Psoas muscle (tissue), 8 donors: Measurements from ENCODE around the gene NAMPT. TPM values are rescaled to one million over a fixed set of nuclear protein-coding genes. Genes with fewer than 3 reads are reported as not detected.

ENCODE experiments used
- ATAC-seq, 4 donors: fragments of 200-7000 bp; cut with Tn5 transposase; one replicate each; pipeline ENCODE4 v1.9.1; 2020; ENCODE audit warnings: moderate library complexity in 3 of 4, mild to moderate bottlenecking in 2 of 4
- DNase-seq, 2 donors: peaks; one replicate each; pipeline ENCODE4 v3.0.0-alpha.2; 2020
- H3K27ac ChIP-seq: fragments of 200-600 bp; one replicate; pipeline ENCODE4 v1.8.0; 2022
- H3K27me3 ChIP-seq, 3 donors: fragments of 200-600 bp in 1 of 3; one replicate each; pipeline versions ENCODE4 v1.6.1 to v1.8.0; 2013 to 2022; ENCODE audit warnings: low read length in 2 of 3, mild to moderate bottlenecking in 2 of 3, moderate library complexity in 1 of 3; ENCODE audit not compliant: insufficient read depth in 3 of 3
- H3K36me3 ChIP-seq, 2 donors: fragments of 200-600 bp in 1 of 2; one replicate each; pipeline versions ENCODE4 v1.6.1 to v1.8.0; 2013 to 2022; ENCODE audit warnings: low read depth in 1 of 2, mild to moderate bottlenecking in 1 of 2, moderate library complexity in 1 of 2; ENCODE audit not compliant: insufficient read depth in 1 of 2
- H3K4me1 ChIP-seq: fragments of 200-600 bp; one replicate; pipeline ENCODE4 v1.8.0; 2022
- H3K4me3 ChIP-seq: fragments of 200-600 bp; one replicate; pipeline ENCODE4 v1.8.0; 2022; ENCODE audit warnings: mild to moderate bottlenecking
- H3K9me3 ChIP-seq: fragments of 200-600 bp; one replicate; pipeline ENCODE4 v1.8.0; 2022
- CTCF ChIP-seq: fragments of 200-600 bp; IDR thresholded peaks from one replicate; pipeline ENCODE4 v1.8.0; 2022; ENCODE audit warnings: antibody characterized with exemption
- WGBS, 3 donors: extraction: QIAGEN DNeasy Blood & Tissue Kit; methylation state at CpG; one replicate each; pipeline versions ENCODE4 v1.1.6 to v1.1.7; 2013; 5-methylcytosine and 5-hydroxymethylcytosine counted together
- intact Hi-C, 2 donors: fragments of 100-400 bp; cut with DNase I; formaldehyde crosslinking; loops; one replicate each; pipeline versions ENCODE4 v1.11.0 to v1.14.2; 2022
- long read RNA-seq, 2 donors: library from polyadenylated mRNA; unstranded; transcript quantifications; one replicate each; pipeline ENCODE4 v2.0.0, GENCODE V29; 2021
- polyA plus RNA-seq, 3 donors: library from polyadenylated mRNA; stranded (reverse); fragments of 200-250 nt; gene quantifications; one replicate each; pipeline ENCODE4 v1.2.3, GENCODE V29; 2013
- total RNA-seq, 4 donors: library from RNA; stranded (reverse); fragmentation: NEBNext Ultra II Directional in 2 of 4; extraction: Animal tissue kit (Norgen Biotek cat#: 25700) in 2 of 4; gene quantifications; one replicate each; pipeline versions ENCODE4 v1.2.1 to v1.2.4, GENCODE V29; 2021 to 2023
- donor health status: healthy with polysubstance abuse.
- donor health status: DM: no; HTN: no; CAD: no; lungs with moderate emphysema.
- donor health status: Bipolar disorder and iron deficiency.
- donor health status: healthy.
- donor health status: DM: yes; HTN: yes; CAD: no.
- donor health status: DM: no; HTN: no; CAD: no.
- donor health status: DM: no; HTN: no; CAD: no.
- donor health status: DM: yes; HTN: yes; CAD: no.

Gene NAMPT
- total RNA-seq (100 to 1,000 TPM in 3 of 4 donors, 10 to 100 TPM in 1; 67.9 to 401 (median 166) TPM), polyA plus RNA-seq (100 to 1,000 TPM in 1 of 3 donors, 10 to 100 TPM in 2; 57.2 to 209 (median 74.0) TPM)
- long read RNA-seq, donor 1, full-length matches to known transcripts = 169 of 183 reads
- long read RNA-seq, donor 1, partial matches to known transcripts = 5 of 183 reads
- long read RNA-seq, donor 1, other reads (novel, unspliced or antisense) = 9 of 183 reads
- long read RNA-seq, donor 2, full-length matches to known transcripts = 108 of 123 reads
- long read RNA-seq, donor 2, partial matches to known transcripts = 2 of 123 reads
- long read RNA-seq, donor 2, other reads (novel, unspliced or antisense) = 13 of 123 reads

GRCh38 chr7:106284714-106285050, at the start of gene NAMPT:
NAMPT (minus strand) TSS chr7:106284983; CDS start chr7:106284884, 99 bp downstream.
- intact Hi-C loops = loop anchor here (1.0 to 10.0 kb wide), 8 partner anchors 68 to 880 kb away; partner anchors contain the start of gene HBP1 (in 1 of the 2)
- Histone ChIP-seq H3K27me3 (no peaks in the 10 kb centered on the region), H3K9me3 (no peaks in the 10 kb centered on the region), H3K36me3 (no peaks in the 10 kb centered on the region), H3K4me3 (peak within 1 kb of the TSS; percentile 80), H3K4me1 (peaks cover 35% of the 10 kb centered on the region), H3K27ac (peak within 1 kb of the TSS; percentile 85)
- TF ChIP-seq CTCF = no peak
- 1% methylated on average over 18 to 32 of the region's 32 CpGs for WGBS, 3 donors
- peak in 1 of 4 donors; percentile 0 for ATAC-seq
- no peak for DNase-seq

- Histone ChIP-seq H3K27ac (no peak overlapping the region), H3K9me3 (peaks cover 7% of the 10 kb centered on the region), H3K36me3 (no peaks in the 10 kb centered on the region), H3K4me3 (no peak overlapping the region), H3K4me1 (no peaks in the 10 kb centered on the region), H3K27me3 (no peaks in the 10 kb centered on the region)
- intact Hi-C loops = no loop called here
- 58 to 76% (median 61%) methylated on average over 4 of the region's 4 CpGs for WGBS, 3 donors
- no peak for TF ChIP-seq CTCF
- DNase-seq (no peak), ATAC-seq (no peak)
These were observed 47.4 kb upstream of the NAMPT start for GRCh38 chr7:106332201-106332600.

GRCh38 chr7:106331441-106332175, 46.8 kb upstream of the NAMPT start:
- TF ChIP-seq CTCF = no peak
- Histone ChIP-seq H3K27me3 (no peaks in the 10 kb centered on the region), H3K4me1 (no peaks in the 10 kb centered on the region), H3K27ac (no peak overlapping the region), H3K4me3 (no peak overlapping the region), H3K36me3 (no peaks in the 10 kb centered on the region), H3K9me3 (peaks cover 1% of the 10 kb centered on the region)
- 48 to 94% (median 69%) methylated on average over 3 of the region's 3 CpGs for WGBS, 3 donors
- ATAC-seq (no peak), DNase-seq (no peak)
- intact Hi-C loops = no loop called here

GRCh38 chr7:106329971-106330733, 45.4 kb upstream of the NAMPT start:
- Histone ChIP-seq H3K27ac (no peak overlapping the region), H3K36me3 (no peaks in the 10 kb centered on the region), H3K27me3 (no peaks in the 10 kb centered on the region), H3K9me3 (no peaks in the 10 kb centered on the region), H3K4me3 (no peak overlapping the region), H3K4me1 (no peaks in the 10 kb centered on the region)
- intact Hi-C loops = no loop called here
- ATAC-seq (no peak), DNase-seq (no peak)
- no peak for TF ChIP-seq CTCF
